ENCODE results near the gene FAM20C. TPM values are rescaled to one million over a fixed set of nuclear protein-coding genes. Genes with fewer than 3 reads are reported as not detected.

Gene FAM20C
- total and polyA plus RNA-seq, 4 donors, result 17.1 to 58.8 (median 40.8) TPM

- Histone ChIP-seq H3K9me3 (ENCODE audit: control insufficient read depth, insufficient read depth, low read length) (no peaks in the 10 kb centered on the region), H3K36me3 (ENCODE audit: control insufficient read depth, insufficient read depth, low read length) (no peaks in the 10 kb centered on the region), H3K4me3 (ENCODE audit: low read depth, low read length) (no peak overlapping the region), H3K27ac (ENCODE audit: low read depth, low read length) (no peak overlapping the region), H3K27me3 (ENCODE audit: control insufficient read depth, insufficient read depth, low read length) (no peaks in the 10 kb centered on the region), H3K4me1 (ENCODE audit: control insufficient read depth, insufficient read depth, low read length) (peaks cover 18% of the 10 kb centered on the region)
- WGBS (ENCODE audit: insufficient coverage), result 62% methylated on average over 25 of the region's 29 CpGs
- no peak for DNase-seq (ENCODE audit: low read depth in 4 of 6, low spot score in 6 of 6)
These were observed 19.0 kb upstream of the FAM20C start for GRCh38 chr7:173209-173918.

- H3K27ac ChIP-seq (ENCODE audit: low read depth, low read length), result no peak overlapping the region
- 50% methylated on average over 1 of the region's 2 CpGs for WGBS (ENCODE audit: insufficient coverage)
- DNase-seq (ENCODE audit: low read depth in 4 of 6, low spot score in 6 of 6), result no peak
- no peaks in the 10 kb centered on the region for H3K27me3 ChIP-seq (ENCODE audit: control insufficient read depth, insufficient read depth, low read length)
- peaks cover 10% of the 10 kb centered on the region for H3K4me1 ChIP-seq (ENCODE audit: control insufficient read depth, insufficient read depth, low read length)
- H3K9me3 ChIP-seq (ENCODE audit: control insufficient read depth, insufficient read depth, low read length), result no peaks in the 10 kb centered on the region
- H3K36me3 ChIP-seq (ENCODE audit: control insufficient read depth, insufficient read depth, low read length), result no peaks in the 10 kb centered on the region
- H3K4me3 ChIP-seq (ENCODE audit: low read depth, low read length), result no peak overlapping the region
These were observed 17.7 kb upstream of the FAM20C start for GRCh38 chr7:174716-175115.

- DNase-seq (ENCODE audit: low read depth in 4 of 6, low spot score in 6 of 6), result no peak
- Histone ChIP-seq H3K9me3 (ENCODE audit: control insufficient read depth, insufficient read depth, low read length) (no peaks in the 10 kb centered on the region), H3K27me3 (ENCODE audit: control insufficient read depth, insufficient read depth, low read length) (no peaks in the 10 kb centered on the region), H3K27ac (ENCODE audit: low read depth, low read length) (no peak overlapping the region), H3K36me3 (ENCODE audit: control insufficient read depth, insufficient read depth, low read length) (no peaks in the 10 kb centered on the region), H3K4me1 (ENCODE audit: control insufficient read depth, insufficient read depth, low read length) (peaks cover 10% of the 10 kb centered on the region), H3K4me3 (ENCODE audit: low read depth, low read length) (no peak overlapping the region)
- 97% methylated on average over 8 of the region's 11 CpGs for WGBS (ENCODE audit: insufficient coverage)
These were observed 16.4 kb upstream of the FAM20C start for GRCh38 chr7:175955-176354.

- H3K27me3 ChIP-seq (ENCODE audit: control insufficient read depth, insufficient read depth, low read length), result no peaks in the 10 kb centered on the region
- H3K36me3 ChIP-seq (ENCODE audit: control insufficient read depth, insufficient read depth, low read length), result no peaks in the 10 kb centered on the region
- no peak overlapping the region for H3K4me3 ChIP-seq (ENCODE audit: low read depth, low read length)
- H3K27ac ChIP-seq (ENCODE audit: low read depth, low read length), result no peak overlapping the region
- peaks cover 10% of the 10 kb centered on the region for H3K4me1 ChIP-seq (ENCODE audit: control insufficient read depth, insufficient read depth, low read length)
- no peaks in the 10 kb centered on the region for H3K9me3 ChIP-seq (ENCODE audit: control insufficient read depth, insufficient read depth, low read length)
- WGBS (ENCODE audit: insufficient coverage), result 90% methylated on average over 9 of the region's 9 CpGs
- no peak for DNase-seq (ENCODE audit: low read depth in 4 of 6, low spot score in 6 of 6)
These were observed 16.0 kb upstream of the FAM20C start for GRCh38 chr7:176381-176780.

- DNase-seq (ENCODE audit: low read depth in 4 of 6, low spot score in 6 of 6), result no peak
- peaks cover 10% of the 10 kb centered on the region for H3K4me1 ChIP-seq (ENCODE audit: control insufficient read depth, insufficient read depth, low read length)
- H3K9me3 ChIP-seq (ENCODE audit: control insufficient read depth, insufficient read depth, low read length), result no peaks in the 10 kb centered on the region
- H3K36me3 ChIP-seq (ENCODE audit: control insufficient read depth, insufficient read depth, low read length), result no peaks in the 10 kb centered on the region
- no peak overlapping the region for H3K27ac ChIP-seq (ENCODE audit: low read depth, low read length)
- H3K27me3 ChIP-seq (ENCODE audit: control insufficient read depth, insufficient read depth, low read length), result no peaks in the 10 kb centered on the region
- H3K4me3 ChIP-seq (ENCODE audit: low read depth, low read length), result no peak overlapping the region
- 86% methylated on average over 16 of the region's 21 CpGs for WGBS (ENCODE audit: insufficient coverage)
These were observed 15.4 kb upstream of the FAM20C start for GRCh38 chr7:176786-177459.

- peaks cover 5% of the 10 kb centered on the region for H3K4me1 ChIP-seq (ENCODE audit: control insufficient read depth, insufficient read depth, low read length)
- 91% methylated on average over 28 of the region's 28 CpGs for WGBS (ENCODE audit: insufficient coverage)
- H3K27me3 ChIP-seq (ENCODE audit: control insufficient read depth, insufficient read depth, low read length), result no peaks in the 10 kb centered on the region
- no peaks in the 10 kb centered on the region for H3K9me3 ChIP-seq (ENCODE audit: control insufficient read depth, insufficient read depth, low read length)
- no peaks in the 10 kb centered on the region for H3K36me3 ChIP-seq (ENCODE audit: control insufficient read depth, insufficient read depth, low read length)
- no peak for DNase-seq (ENCODE audit: low read depth in 4 of 6, low spot score in 6 of 6)
- no peak overlapping the region for H3K27ac ChIP-seq (ENCODE audit: low read depth, low read length)
- no peak overlapping the region for H3K4me3 ChIP-seq (ENCODE audit: low read depth, low read length)
These were observed 13.9 kb upstream of the FAM20C start for GRCh38 chr7:178444-178843.

GRCh38 chr7:179209-179681, 13.1 kb upstream of the FAM20C start:
- Histone ChIP-seq H3K27me3 (ENCODE audit: control insufficient read depth, insufficient read depth, low read length) (no peaks in the 10 kb centered on the region), H3K9me3 (ENCODE audit: control insufficient read depth, insufficient read depth, low read length) (no peaks in the 10 kb centered on the region), H3K27ac (ENCODE audit: low read depth, low read length) (no peak overlapping the region), H3K4me1 (ENCODE audit: control insufficient read depth, insufficient read depth, low read length) (peaks cover 3% of the 10 kb centered on the region), H3K36me3 (ENCODE audit: control insufficient read depth, insufficient read depth, low read length) (no peaks in the 10 kb centered on the region), H3K4me3 (ENCODE audit: low read depth, low read length) (no peak overlapping the region)
- no peak for DNase-seq (ENCODE audit: low read depth in 4 of 6, low spot score in 6 of 6)
- 79% methylated on average over 19 of the region's 19 CpGs for WGBS (ENCODE audit: insufficient coverage)

GRCh38 chr7:179948-180694, 12.2 kb upstream of the FAM20C start:
- WGBS (ENCODE audit: insufficient coverage), result 85% methylated on average over 16 of the region's 22 CpGs
- Histone ChIP-seq H3K36me3 (ENCODE audit: control insufficient read depth, insufficient read depth, low read length) (no peaks in the 10 kb centered on the region), H3K4me1 (ENCODE audit: control insufficient read depth, insufficient read depth, low read length) (peaks cover 6% of the 10 kb centered on the region), H3K4me3 (ENCODE audit: low read depth, low read length) (no peak overlapping the region), H3K9me3 (ENCODE audit: control insufficient read depth, insufficient read depth, low read length) (no peaks in the 10 kb centered on the region), H3K27me3 (ENCODE audit: control insufficient read depth, insufficient read depth, low read length) (no peaks in the 10 kb centered on the region), H3K27ac (ENCODE audit: low read depth, low read length) (no peak overlapping the region)
- DNase-seq (ENCODE audit: low read depth in 4 of 6, low spot score in 6 of 6), result no peak

GRCh38 chr7:181738-182137, 10.6 kb upstream of the FAM20C start:
- Histone ChIP-seq H3K36me3 (ENCODE audit: control insufficient read depth, insufficient read depth, low read length) (no peaks in the 10 kb centered on the region), H3K27ac (ENCODE audit: low read depth, low read length) (no peak overlapping the region), H3K9me3 (ENCODE audit: control insufficient read depth, insufficient read depth, low read length) (no peaks in the 10 kb centered on the region), H3K27me3 (ENCODE audit: control insufficient read depth, insufficient read depth, low read length) (no peaks in the 10 kb centered on the region), H3K4me1 (ENCODE audit: control insufficient read depth, insufficient read depth, low read length) (peaks cover 6% of the 10 kb centered on the region), H3K4me3 (ENCODE audit: low read depth, low read length) (no peak overlapping the region)
- DNase-seq (ENCODE audit: low read depth in 4 of 6, low spot score in 6 of 6), result no peak
- WGBS (ENCODE audit: insufficient coverage), result 89% methylated on average over 15 of the region's 16 CpGs
